GM08714 (cell line): ENCODE measurements around the gene MAP6D1.
A peak's percentile ranks its signal among the peaks of the same experiment; 100 is the strongest.

Source experiments
- H3K4me3 ChIP-seq: fragments of 200-500 bp; sonication (Bioruptor generic); 2 replicates; pipeline ENCODE4 v1.5.1; 2014; ENCODE audit warnings: mild to moderate bottlenecking, low read length, inconsistent platforms
- ZNF274 ChIP-seq: IDR thresholded peaks from 2 replicates; pipeline ENCODE4 v1.6.1; 2012; ENCODE audit warnings: mild to moderate bottlenecking, low read depth, low read length

MAP6D1 gene

DNA sequence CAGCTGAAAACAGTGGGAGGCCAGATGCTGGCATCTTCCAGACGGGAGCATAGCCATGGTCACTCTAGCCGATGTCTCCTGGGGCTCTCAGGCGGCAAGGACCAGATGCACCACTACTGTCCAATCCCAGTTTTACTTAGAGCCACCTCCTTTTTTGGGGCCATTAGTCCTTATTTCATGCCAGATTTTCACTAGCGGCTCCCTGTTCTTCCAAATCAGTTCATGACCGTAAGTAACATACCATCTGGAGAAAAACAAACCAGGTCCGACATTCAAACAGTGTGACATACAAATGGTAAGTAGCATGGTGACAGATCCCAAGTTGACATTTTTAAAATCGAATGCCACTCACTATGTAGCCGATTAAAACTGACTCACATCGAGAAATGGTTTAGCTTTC, 4.1 kb upstream of the MAP6D1 start:
- TF ChIP-seq ZNF274, result no peak
- no peak overlapping the region for H3K4me3 ChIP-seq

DNA sequence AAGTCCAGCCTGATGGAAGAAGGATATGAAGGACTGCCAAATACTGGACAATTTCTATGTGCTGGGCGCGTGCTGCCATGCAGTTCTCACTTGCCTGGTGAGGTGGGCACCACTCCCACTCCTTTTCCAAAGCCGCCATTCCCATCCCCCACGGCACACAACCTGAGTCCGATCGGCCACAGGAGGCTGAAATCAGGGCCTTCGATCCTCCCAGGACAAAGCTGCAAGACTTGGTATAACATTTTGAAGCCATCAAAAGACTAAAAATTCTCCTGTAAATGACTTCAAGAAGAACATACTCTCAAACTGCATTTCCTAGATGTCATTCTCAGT, 3.1 kb upstream of the MAP6D1 start:
- no peak for TF ChIP-seq ZNF274
- H3K4me3 ChIP-seq, result no peak overlapping the region

DNA sequence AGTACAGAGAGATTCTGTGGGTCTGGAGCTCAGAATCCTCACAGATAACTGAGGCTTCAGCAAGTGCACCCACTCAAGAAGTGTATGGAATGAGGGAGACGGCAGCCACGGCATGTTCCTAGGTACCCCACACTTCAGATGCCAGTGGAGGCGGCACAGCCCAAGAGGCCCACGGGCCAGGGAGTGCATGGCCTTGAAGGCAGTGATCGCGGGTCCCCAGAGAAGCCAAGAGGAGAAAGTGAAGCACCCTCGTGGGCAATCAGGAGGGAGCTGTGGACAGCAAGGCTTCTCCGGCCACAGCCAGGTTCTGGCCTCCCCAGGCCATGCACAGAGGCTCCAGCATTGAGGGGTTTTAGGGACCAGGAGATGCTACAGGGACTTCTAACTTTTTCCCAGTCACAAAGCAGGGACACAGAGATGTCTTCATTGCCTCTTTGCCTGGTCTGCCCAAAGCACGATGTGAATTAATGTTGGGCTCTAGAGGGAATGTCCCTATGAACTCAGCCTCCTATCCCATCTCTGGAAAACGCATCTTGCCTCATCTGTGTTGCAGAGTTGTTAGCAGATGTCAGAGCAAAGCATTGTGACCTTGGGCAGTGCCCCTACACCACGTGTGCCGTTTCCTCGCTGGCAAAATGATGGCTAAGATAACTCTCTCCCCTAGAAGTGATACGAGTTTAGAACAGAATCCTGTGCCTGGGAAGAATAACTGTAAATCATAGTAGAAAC, 2.6 kb upstream of the MAP6D1 start:
- H3K4me3 ChIP-seq, result no peak overlapping the region
- TF ChIP-seq ZNF274, result no peak

- no peak overlapping the region for H3K4me3 ChIP-seq
- no peak for TF ChIP-seq ZNF274
These were observed 1.3 kb upstream of the MAP6D1 start for GRCh38 chr3:183826448-183827250.

DNA sequence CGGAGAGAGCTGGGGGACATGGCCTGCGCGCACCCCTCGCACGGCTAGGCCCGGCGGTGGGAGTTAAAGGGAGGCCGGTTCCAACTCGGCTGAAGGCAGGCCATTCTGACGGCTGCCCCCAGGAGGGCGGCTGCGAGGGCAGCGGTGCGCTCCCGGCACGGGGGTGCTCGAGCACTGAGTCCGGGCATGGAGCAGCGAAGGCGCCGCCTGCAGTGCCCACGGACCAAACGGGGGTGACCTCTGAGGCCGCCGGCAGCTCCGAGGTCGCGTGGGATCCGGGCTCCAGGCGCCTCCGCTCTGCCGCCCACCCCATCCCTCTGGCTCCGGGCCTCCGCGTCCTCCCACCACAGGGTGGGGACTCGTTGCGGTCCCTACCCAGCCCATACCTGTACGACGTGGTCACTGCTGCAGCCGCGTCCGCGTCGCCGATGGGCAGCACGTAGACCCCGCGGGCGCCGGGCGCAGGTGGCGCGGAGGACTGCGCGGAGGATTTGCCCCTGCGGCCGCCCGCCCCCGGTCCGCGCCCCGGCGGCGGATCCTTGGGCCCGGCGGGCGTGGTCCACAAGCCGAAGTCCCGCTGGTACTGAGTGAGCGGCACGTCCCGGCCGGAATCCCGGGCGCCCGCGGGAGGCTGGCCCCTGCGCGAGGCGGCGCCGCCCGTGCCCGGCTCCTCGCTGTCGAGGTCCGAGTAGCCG, 469 bp downstream of the MAP6D1 start:
- TF ChIP-seq ZNF274, result no peak
- H3K4me3 ChIP-seq, result peak overlapping the region; percentile 62; the same call in 1 of the 2 replicates

GRCh38 chr3:183823963-183824362, 1.4 kb downstream of the MAP6D1 start:
- no peak for TF ChIP-seq ZNF274
- no peak overlapping the region for H3K4me3 ChIP-seq

- H3K4me3 ChIP-seq, result no peak overlapping the region
- no peak for TF ChIP-seq ZNF274
These were observed 2.7 kb downstream of the MAP6D1 start for GRCh38 chr3:183822631-183823030.

DNA sequence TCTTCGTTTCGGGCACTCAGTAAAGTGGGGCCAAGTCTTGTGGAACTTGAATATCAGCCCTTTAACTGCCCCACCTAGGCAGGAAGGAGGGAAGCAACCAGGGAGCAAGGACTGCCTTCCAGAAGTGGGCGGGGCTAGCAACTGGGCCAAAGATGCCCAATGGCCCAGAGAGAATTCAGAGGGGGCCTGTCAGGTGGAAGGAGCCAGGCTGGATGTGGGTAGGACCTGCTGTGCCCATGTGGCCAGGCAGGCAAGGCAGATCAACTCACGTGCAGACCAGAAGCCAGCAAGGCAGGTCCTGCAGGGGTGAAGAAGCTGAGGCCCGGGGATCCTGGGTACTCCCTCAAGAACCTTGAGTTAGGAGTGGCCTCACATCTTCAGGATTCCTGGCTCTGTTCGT, 5.5 kb downstream of the MAP6D1 start:
- TF ChIP-seq ZNF274, result no peak
- H3K4me3 ChIP-seq, result no peak overlapping the region

DNA sequence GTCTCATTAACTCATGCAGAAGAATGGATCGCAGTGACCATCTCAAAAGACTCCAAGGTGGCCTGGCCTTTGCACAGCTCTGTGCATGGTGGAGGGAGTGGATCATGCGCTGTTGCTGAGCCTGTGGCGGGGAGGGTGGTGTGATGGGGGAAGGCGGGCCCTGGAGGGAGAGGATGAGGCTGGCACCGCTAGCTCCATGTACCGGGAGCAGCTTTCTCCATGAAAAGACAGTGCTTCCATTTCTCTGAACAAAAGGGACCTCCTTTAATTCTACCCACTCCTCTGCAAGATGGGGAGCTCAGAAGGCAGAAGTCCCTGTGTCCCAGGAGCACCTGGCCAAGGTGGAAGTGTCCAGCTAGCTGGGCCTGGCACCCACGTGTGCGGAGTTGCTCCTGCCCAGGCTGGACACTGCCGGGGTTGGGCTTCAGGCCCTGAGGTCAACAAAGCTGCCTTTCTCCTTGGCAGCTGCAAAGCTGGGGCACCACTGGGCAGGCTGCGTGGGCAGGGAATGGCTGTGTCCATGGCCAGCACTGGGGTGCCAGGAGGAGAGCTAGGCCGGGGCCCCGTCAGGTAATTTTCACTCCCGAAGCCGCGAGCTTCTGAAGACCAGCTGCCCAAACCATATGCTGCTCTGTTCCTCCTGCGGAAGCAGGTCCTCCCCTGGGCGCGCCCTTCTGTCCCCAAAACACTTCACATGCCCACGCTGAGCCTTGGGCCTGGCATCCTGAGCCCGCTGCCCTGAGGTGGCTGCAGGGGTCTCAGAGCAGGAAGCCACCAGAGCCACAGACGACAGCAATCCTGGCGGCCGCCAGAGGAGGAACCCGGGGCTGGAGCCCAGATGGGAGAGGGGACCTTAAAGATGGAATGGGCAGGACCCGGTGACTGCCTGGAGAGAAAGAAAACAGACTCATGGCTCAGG, 6.4 kb downstream of the MAP6D1 start:
- no peak overlapping the region for H3K4me3 ChIP-seq
- TF ChIP-seq ZNF274, result no peak

GRCh38 chr3:183818041-183818620, 7.2 kb downstream of the MAP6D1 start:
- TF ChIP-seq ZNF274, result no peak
- H3K4me3 ChIP-seq, result no peak overlapping the region

- no peak for TF ChIP-seq ZNF274
- H3K4me3 ChIP-seq, result no peak overlapping the region
These were observed 7.7 kb downstream of the MAP6D1 start for GRCh38 chr3:183817639-183818038.

- no peak overlapping the region for H3K4me3 ChIP-seq
- TF ChIP-seq ZNF274, result no peak
These were observed 8.5 kb downstream of the MAP6D1 start for GRCh38 chr3:183816681-183817510.
